Activated CD4-positive, alpha-beta T cell treated with anti-CD3 and anti-CD28 coated beads, Interleukin-2, amount 50 U/mL, for 4 hours (primary cell): Measurements from ENCODE around the gene SORL1.

Experiments used
- DNase-seq, 2 experiments: peaks; one replicate each; pipeline ENCODE4 v3.0.0-alpha.2; 2020

SORL1 gene

GRCh38 chr11:121539000-121539399 lies 86.9 kb downstream of the SORL1 start:
- DNase-seq, result no peak

DNA sequence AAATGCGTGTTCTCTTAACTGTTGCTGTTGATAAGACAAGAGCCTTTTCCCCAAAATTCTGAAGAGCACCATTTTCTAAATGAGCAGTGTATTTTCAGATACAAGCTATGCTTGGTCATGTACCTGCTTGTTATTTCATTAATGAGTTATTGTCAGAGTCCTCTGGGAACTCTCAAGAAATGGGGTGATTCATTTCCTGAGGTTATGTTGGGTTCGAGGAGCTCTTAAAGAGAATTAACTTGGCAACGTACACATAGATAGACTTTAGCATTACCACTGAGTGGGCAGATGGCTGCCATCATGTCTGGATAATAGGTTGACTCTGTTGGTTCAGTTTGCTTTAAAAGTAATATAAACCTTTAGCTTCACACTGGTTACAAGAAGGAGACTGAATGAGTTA lies 88.5 kb downstream of the SORL1 start:
- no peak for DNase-seq

DNA sequence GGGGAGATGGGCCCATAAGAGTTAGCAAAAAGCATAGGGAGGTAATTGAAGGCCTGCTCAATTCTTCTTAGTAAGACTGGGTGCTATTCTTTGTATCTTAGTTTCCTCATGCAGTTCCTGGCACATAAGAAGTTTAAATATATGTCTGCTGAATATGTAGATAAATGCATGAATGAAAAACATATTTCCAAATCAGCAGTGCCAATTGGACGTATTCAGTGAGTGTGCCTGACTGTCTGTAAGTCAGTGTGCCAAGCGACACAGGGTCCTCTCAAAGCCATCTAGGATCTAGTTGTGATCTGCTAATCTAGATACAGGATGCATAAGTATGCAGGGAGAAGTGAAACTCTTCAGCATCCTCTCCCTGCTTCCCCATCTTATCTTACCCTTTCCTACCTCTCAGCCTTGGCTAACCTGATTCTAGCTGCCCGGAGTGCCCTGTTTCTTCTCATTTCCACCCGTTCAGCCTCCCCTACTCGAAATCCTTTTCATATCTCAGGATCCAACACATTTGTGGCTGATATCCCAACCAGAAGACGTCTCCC lies 91.8 kb downstream of the SORL1 start:
- no peak for DNase-seq

DNA sequence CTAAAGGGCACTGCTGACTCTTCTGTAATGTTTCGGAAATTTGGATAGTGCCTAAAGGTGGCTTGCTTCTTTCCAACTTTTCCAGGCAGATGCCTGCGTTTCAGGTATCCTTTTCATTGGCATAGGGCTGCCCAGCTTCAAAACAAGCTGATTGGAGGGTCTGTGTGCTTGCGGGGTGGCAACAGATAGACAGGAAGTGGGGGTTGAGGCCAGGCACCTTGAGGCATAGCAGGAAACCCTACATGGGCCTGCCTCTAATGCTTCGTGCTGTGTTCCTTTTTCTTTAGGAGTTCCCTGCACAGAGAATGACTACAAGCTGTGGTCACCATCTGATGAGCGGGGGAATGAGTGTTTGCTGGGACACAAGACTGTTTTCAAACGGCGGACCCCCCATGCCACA lies 92.8 kb downstream of the SORL1 start:
- DNase-seq, result no peak

DNA sequence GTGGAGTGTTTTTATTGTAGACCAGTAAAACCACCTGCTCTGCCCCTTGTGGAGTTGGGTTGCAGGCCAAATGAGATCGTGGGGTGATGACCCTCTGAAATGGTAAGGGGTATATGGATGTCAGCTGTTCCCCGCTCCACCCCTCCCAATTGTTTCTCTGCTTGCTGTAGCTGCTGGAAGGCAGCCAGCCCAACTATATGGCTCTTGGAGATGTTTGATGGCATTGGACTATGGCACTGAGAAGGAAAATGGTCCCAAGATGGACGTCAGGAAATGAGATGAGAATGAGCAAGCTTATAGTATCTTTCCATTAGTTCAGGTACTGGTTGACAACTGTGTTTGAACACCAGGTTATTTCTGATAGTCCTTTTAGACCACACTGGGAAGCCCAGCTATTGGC lies 95.5 kb downstream of the SORL1 start:
- DNase-seq, result no peak

DNA sequence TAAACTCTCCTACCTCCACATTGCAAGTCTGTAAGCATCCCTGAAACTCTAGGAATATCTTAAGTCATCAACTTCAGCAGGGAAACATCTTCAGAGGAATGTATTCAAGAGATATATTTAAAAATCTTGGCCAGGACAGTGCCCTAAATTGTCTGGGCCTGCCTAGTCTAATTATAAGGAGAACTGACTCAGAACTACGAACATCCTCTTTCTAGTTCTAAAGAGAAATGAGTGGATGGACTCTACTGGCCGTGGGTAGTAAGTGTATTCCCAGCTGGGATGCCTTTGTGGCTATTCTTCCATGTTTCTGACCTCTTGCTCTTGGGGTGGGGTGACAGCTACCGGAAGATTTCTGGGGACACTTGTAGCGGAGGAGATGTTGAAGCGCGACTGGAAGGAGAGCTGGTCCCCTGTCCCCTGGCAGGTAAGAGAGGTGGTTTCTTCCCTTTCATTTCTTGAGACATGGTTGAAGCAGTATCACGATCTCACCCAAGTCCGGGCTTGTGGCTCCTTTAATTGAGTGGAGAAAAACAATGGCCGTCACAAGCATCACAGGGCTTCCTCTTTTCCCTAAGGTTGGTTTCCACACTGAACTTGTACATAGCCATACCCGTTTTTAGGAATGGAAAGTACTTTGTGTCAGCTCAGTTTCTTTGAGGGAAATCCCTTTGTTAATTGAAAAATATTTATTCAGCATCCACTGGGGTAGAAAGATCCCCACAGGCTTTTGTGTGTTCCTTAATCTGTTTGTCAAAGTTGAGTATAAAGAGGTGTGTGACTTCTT lies 98.3 kb downstream of the SORL1 start:
- no peak for DNase-seq

GRCh38 chr11:121551463-121551862 lies 99.3 kb downstream of the SORL1 start:
- no peak for DNase-seq

GRCh38 chr11:121552154-121552553 lies 100.0 kb downstream of the SORL1 start:
- DNase-seq, result no peak

DNA sequence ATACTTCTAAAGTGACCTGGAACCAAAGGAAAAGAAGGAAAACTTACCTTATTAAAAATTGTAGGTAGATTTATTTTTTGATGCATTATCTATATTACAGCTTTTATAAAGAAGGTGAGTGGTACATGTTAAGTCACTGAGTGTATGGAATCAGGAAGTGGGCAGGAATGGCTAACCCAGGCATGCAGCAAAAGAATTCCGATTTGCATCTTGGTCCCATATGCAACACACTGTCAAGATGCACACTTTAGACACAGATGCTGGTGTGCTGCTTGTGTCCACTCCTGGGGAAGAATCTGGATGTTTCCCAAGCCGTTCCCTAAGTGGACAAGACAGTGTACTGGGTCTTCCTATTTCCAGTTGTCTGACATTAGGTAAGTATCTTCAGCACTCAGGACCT lies 100.5 kb downstream of the SORL1 start:
- DNase-seq, result no peak

DNA sequence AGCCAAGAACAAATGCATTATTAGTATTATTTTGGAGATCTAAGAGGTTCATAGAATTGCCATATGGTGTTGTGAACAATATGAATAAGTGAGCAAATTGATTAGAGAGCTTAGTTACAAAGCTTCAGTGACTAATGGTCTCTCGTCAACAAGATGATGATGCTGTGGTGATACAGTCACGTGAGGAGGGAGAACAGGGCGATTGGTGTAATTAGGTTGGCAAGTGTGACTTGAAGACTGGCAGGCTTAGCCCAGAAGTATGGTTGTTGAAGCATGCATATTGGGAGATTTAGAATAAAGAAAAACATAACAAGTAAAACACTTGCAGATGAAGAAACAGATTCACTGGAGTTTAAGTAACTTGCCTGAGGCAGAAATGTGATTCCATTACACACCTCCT lies 101.3 kb downstream of the SORL1 start:
- no peak for DNase-seq

- no peak for DNase-seq
Measured at GRCh38 chr11:121553806-121554205, 101.7 kb downstream of the SORL1 start.

- DNase-seq, result no peak
Measured at GRCh38 chr11:121554552-121554951, 102.4 kb downstream of the SORL1 start.

GRCh38 chr11:121555121-121555520 lies 103.0 kb downstream of the SORL1 start:
- DNase-seq, result no peak

GRCh38 chr11:121556937-121557336 lies 104.8 kb downstream of the SORL1 start:
- DNase-seq, result no peak

DNA sequence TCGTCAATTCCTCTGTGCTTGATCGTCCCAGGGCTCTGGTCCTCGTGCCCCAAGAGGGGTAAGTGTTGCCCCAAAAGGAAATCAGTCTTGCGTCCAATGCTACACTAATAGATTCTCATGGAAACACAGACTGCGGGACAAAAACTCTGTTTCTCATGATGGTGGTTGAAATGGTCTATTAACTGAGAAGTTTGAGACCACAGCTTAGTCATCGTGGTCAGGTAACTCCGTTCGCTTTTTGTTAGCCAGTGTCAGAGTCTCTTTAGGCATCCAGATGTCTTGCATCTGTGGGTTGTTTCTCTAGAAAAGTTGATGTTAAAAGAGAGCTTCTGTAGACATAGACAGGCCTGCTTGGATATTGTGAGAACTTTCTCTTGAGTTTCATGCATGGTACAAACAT lies 105.2 kb downstream of the SORL1 start:
- no peak for DNase-seq

DNA sequence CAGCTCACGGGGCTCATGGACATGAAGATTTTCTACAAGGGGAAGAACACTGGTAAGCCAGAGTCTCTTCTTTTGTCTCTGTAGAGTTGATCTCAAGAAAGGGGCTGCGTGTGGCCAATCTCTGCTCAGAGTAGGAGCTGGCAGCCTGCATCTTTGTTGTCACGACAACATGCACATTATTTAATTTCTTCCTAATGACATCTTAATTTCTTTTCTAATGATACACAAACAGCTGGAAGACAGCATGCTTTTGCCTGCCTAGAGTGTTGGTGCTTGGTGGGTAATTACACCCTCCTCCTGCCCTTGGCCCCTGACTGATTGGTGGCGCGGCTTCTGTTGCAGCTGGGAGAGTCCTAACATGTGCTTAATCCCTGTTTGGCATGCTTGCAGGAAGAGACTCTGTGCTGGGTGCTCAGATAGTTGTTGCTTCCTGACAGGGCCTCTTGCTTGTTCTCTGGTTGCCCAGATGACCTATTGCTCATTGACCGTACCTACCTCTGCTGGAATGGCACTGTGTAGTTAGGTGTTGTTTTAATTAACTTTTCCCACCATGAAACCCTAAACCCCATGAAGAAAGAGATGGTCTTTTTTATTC lies 107.6 kb downstream of the SORL1 start:
- no peak for DNase-seq

GRCh38 chr11:121560236-121560635 lies 108.1 kb downstream of the SORL1 start:
- DNase-seq, result no peak

- DNase-seq, result no peak
Measured at GRCh38 chr11:121561240-121561639, 109.1 kb downstream of the SORL1 start.

DNA sequence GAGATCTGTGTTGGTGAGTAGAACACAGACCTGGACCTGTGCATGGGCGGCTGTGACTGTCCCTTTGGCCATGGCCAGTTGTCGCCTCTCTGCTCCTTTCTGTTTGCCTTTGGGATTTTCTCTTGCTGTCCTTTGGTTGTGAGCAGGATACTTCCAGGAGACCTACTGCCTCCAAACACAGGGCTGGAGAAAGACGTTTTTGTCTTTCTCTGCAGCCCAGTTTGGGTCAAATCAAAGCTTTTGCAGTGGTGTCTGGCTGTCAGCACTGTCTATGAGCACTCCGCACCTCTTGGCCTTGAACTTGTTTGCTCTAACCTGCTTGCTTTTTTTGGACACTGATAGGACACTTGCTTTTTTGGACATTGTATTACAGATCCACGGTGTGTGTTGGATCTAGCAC lies 109.6 kb downstream of the SORL1 start:
- DNase-seq, result no peak

DNA sequence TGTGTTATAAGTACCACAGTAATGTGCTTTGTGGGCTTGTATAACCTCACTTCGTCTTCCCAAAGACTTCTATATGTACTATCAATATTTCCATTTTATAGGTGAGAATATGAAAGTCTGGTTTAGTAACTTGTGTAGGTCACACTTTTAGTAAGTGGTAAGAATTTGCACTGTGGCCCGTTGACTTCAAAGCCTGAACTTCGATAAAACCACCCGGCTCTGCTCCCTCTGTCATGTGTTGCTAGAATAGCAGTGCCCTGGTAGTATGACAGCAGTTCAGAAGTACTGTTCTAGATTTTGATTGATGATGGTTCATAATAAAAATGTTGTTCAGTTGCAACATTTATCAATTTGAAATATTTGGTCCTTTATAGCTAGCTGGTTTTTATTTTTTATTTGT lies 110.9 kb downstream of the SORL1 start:
- no peak for DNase-seq

DNA sequence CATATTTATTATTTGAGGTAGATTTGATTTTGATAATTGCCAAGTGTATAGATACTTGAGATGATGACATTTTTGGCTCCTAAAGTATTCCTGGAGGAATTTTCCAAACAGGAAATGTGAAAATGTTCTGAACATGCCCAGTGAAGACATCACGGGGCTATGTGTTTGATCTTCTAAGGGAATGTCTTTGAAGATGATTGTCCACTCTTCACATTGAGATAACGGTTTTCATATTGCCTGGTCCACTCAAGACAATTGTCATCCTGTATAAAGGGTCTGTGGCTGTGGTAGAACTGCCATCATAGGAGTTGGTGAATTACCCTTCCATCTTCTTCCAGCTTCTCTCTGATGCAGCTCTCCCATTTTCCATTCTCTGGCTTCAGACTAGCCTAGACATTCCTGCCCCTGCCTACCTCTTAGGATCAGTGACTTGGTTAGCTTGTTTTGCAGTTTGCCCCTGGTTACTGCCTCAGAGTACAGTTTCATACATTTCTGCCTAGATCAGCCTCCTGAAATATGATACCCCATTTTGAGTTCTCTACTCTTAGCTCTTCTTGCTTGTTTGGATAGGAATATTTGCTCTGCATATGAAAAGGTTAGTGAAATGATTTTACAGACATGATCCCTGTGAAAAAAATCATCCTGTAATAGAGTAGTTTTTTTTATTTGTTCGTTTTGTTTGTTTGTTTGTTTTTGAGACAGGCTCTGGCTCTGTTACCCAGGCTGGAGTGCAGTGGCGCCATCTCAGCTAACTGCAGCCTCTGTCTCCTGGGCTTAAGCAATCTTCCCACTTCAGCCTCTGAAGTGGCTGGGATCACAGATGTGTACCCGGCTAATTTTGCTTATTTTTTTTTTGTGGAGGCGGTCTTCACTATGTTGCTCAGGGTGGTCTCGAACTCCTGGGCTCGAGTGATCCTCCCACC lies 112.0 kb downstream of the SORL1 start:
- no peak for DNase-seq

DNA sequence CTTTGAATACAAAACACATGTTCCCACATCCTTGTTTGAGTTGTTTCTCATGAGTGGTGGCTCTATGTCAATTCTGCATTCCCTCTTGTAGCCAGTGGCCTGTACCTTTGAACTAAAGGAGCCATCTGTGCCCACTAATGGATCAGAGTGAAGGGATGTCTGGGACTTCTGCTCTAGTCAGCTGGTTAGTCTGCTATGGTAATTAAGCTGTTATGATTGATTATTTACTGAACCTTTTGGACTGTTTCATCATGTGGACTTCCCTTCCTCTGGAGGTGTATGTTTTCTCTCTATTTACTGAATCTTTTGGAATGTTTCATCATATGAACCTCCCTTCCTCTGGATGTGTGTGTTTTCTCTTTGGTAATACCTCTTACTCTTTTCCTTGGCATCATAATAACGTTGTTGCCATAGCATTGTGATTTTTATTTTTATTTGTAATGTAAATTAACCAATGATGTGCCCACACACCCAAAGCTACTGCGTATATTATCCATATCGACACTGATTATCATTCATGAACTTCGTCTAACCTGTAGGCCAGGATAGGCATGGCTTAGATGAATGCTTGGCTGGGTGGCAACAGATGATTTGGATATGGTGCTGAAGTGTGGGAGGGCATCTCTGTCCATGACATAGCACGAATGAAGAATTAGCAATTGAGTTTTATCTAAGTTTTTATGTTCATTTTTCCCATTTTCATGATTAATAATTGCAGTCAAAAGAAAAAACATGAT lies 113.0 kb downstream of the SORL1 start:
- no peak for DNase-seq
